ENCODE results near the gene TLX2.

The TLX2 gene

DNA sequence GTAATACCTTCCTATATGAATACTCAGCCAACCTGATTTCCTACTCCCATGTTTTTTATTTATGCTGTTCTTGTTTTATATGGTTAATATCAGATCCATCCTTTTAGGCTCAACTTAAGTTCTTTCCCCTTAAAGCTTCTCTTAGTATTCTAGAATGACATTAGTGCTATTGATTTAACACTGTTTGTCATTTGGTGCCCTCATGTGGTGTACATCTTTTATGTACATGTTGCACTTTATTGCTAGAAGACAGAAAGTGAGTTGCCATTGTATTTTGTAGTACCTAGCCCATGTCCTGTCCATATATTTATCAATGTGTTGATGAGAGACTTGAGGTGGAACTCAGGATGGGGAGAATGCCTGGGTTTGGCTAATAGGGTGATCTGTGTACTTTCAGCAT is 18.0 kb downstream of the TLX2 start:
- DNase-seq (ENCODE audit: low spot score): no peak

DNA sequence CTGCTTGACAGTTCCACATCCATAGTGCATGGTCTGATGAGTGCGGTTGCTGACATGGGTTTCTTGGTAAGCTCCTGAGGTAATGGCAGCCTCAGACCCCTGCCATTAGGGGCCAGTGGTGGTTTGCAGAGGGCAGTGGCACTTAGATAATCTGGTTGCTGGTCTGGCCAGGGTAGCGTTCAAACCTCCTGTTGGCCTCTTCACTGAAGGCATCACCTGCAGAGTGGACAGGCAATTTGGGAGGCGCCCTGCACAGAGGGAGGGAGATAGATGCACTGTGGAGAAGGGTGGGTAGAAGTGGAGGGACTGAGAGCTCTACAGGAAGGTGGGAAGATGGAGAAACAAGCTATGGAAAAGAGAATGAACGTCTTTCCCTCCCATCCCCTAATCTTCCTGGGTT is 19.2 kb downstream of the TLX2 start:
- DNase-seq (ENCODE audit: low spot score): no peak

DNA sequence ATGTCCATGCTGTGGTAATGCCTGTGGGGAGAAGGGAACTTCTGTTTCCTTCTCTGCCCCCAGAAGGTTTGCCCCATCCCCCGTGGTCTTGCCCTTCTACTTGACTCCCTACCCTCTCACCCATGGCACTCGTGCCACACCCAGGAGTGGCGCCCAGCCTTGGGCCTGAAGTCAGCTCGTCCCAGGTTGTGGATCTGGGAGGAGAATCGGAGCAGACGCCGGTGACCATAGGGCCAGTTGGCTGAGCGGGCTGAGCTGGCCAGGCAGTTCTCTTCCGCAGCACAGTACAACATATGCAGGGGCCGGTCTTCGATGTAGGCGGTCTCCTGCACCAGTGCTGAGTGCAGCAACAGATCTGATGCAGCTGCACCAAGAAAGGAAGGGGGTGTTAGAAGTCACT is 20.2 kb downstream of the TLX2 start:
- DNase-seq (ENCODE audit: low spot score): no peak

DNA sequence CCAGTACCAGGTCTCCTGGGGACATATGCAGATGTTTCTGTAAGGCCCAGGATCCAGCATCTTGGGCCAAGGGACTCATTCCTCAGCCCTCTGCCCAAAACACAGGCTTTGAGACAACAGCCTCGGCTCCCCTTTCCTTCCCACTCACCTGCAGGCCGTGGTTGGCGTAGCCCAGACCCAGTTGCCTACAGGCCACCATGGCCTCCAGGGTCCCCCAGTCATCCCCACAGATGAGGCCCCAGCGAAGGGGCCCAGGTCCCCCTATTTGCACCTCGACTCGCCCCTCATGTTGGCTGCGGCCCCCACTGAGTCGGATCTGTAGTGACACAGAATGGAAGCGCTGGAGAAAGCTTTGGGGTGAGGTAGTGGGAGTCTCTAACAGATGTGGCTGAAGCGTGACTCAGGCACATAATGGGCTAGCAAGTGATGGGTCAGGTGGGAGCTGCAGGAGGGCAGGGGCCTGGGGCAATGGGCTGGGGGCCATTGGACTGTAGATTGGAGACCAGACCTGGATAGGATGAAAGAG is 21.3 kb downstream of the TLX2 start:
- DNase-seq (ENCODE audit: low spot score): no peak

DNA sequence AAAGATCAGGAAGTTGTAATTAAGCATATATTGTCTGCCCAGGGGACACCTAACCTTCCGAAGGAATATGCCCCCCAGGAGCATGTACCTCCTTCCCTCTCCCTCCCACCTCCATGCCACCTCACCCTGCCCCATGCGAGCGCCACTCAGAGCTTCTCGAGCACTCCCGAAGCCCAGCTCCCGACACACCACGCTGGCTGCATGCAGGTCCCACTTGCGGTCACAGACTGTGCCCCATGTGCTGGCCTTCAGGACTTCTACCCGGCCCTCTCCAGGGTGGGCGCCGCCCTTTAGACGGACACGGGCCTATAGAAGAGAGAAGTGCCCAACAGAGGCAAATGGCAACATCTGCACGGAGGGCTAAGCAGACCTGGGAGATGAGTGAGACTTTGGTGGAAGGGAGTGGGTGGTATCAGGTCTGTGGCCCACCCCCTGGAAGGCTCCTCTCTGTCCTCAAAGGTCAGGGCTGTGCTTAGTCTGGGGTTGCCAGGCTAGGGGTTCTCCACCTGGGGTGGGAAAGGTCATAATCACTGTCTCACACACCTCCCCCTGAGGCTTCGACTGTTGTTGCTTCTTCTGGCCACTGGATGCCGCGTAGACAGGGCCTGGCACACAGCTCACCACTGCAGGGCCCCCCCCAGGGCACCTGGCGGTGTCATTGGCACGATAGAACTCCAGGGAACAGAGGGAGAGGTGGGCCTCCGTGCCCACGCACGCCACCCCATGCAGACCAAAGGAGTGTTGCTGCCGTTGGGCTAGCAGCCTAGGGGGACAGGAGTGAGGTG is 22.1 kb downstream of the TLX2 start:
- DNase-seq (ENCODE audit: low spot score): no peak

DNA sequence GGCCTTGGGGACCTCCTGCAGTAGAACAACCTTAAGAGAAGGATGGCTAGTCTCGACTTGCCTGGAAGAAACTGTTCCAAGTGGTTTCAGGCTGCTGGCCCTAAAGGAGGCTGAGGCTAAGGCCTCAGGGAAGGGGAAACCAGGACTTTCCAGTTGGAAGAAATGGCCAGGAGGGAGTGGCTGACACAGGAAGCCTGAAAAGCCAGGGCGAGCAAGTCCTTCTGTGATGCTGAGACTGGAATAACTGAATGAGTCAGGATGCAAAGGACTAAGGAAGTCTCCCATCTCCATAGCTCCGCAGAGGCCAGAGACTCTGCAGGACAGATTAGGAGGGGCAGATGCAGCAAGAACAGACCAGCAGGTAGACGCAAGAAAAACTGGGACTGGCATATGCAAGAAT is 22.9 kb downstream of the TLX2 start:
- no peak for DNase-seq (ENCODE audit: low spot score)

DNA sequence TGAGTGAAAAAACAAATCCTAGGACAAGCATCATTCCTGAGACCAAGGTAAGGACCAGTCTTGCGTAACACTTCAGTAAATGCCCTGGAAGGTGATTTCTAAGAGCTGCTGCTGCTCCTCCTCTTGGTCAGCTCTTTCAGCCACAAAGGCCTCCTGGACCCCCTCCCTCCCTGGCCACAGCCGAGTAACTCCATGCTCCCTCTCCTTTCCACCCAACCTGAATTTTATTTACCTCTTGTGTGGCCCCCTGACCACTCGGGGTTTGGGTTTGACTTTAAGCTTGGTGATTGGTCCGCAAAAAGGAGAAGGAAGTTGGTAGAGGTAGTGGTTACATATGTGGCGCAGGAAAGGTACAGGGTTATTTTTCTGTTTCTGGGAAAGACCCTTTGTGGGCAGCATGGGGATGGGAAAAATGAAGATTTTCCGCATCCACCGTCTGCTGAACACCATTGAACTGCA is 24.7 kb downstream of the TLX2 start:
- DNase-seq (ENCODE audit: low spot score): no peak

DNA sequence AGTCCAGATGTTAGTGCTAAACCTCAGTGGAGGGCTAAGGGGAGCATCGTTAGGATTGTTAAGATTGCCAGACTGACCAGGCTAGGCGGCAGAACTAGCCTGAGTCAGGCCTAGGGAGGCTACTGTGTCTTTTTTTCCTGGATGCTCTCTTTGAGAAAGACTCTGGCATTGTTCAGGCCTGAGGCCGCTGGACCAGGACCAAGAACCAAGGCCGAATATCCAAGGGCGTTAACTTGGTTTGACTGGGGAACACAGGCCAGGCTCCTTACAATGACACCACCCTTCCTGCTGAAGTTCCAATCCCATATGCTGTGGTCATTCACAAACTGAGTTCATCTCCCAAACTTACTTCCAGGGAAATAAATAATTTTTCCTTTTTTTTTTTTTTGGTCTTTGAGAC is 26.0 kb downstream of the TLX2 start:
- peak; percentile 88 for DNase-seq (ENCODE audit: low spot score)

DNA sequence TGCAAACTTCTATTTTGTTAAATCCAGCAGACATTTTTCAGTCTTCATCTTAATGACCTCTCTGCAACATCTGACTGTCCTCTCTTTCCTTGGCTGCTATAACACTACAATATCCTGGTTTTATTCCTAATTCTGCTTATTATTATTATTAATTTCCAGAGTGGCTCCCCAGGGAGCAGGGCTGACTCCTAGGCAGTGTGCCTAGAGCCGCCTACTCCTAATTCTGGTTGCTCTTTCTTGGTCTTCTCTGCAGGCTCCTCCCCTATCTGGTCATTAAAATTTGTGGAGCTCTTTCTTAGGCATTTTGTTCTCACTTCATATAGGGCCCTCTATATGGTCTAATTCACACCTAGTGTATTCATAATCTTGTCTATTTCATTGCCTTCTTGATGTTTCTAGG is 28.7 kb downstream of the TLX2 start:
- DNase-seq (ENCODE audit: low spot score): no peak

DNA sequence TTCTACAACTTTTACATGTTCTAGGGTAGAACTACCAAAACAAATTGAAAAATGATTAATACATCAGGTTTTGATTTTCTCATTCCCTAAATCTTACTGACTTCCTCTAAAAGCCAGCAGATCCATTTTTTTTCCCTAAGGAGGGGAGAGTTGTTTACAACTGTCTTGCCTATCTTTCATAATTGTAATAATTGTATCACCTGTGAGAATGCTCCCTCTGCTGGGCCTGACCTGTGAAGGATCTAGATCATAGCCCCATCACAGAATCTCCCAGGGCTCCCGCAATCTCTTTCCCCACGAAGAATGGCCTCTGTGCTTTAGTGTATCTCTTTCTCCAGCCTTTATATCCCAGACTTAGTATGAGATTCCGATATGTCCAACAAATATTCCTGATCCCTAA is 30.4 kb downstream of the TLX2 start:
- no peak for DNase-seq (ENCODE audit: low spot score)

DNA sequence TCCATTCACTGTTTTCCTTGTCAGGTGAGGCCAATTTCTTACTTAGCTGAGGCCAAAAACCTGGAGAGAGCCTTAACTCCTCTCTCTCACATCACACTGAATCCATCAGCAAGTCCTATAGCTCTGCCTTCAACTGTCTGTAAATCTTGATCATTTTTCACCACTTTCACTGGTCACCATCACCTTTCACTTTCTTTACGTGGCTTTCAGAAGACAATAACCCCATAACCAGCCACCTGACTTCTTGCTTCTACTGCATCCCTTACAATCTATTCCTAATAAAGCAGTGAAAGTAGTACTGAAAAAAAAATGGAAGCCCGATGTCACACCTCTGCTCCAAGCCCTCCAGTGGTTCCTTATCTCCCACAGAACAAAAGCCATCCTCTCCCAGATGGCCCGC is 31.8 kb downstream of the TLX2 start:
- DNase-seq (ENCODE audit: low spot score): no peak

DNA sequence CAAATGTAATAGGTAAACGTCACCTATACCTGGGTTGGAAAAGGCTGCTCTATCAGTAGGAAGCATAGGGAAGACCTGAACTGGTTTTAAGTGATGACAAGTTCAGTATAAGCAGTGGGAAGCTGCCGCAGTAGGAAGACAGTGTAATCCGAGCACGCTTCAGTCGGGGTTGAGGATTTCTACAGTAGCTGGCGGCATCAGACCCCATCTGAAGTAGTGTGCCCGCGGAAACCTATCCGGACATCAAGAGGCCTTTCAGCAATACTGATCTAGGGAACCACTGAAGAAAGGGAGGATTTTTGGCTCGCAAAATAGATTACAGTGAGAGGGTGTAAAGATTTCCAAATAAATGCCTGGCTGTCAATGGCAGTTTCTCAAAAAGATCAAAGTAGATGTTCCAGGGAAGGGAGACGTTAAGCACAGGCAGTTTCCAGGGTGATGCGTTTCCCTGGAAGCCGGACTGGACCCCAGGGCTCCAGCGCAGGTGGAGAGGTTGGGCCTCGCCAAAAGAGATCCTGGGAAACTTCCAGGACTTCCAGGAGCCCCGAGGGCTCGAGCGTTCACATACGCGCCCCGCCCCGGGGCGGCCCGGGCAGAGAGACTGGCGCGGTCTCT is 34.1 kb downstream of the TLX2 start:
- no peak for DNase-seq (ENCODE audit: low spot score)

DNA sequence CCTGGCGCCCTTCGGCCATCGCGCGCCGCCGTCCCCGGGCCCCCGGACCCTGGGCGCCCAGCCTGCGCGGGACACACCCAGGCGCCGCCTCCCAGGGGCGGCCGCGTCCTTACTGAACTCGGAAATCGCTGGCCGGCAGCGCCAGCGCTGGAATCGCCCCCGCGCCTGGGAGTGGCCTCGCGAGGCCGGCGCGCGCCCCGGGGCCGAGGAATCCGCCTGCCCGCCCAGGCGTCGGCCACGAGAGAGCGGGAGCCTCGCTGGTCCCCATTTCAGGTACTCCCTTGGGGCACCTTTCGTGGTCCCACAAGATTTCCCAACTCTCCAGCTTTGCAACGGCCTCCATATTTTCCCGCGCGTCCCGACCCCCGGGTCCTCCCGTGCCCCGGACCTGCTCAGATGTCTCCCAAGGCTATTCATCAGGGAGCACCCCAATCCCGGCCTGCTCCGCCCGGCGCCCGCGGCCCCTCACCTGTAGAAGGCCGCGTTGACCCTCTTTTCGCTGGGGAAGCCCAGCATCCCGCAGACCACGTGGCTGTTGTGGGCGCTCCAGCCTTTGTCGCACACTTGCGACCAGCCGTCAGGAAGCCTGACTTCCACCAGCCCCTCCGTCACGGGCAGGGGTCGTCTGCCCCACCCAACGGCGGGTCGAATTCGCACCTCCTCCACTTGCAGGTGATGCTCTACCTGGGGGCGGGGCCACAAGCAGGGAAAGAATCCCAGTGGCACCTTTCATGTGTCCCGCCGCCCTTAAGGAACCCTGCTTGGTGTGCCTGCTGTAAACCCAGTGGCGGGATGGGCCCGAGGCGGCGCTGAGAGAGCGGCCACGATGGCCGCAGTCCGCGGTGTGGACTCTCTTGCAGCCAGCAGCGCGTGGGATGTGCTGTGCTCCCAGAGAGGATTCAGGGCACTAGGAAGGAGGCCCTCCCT is 34.9 kb downstream of the TLX2 start:
- DNase-seq (ENCODE audit: low spot score): peak; percentile 69

DNA sequence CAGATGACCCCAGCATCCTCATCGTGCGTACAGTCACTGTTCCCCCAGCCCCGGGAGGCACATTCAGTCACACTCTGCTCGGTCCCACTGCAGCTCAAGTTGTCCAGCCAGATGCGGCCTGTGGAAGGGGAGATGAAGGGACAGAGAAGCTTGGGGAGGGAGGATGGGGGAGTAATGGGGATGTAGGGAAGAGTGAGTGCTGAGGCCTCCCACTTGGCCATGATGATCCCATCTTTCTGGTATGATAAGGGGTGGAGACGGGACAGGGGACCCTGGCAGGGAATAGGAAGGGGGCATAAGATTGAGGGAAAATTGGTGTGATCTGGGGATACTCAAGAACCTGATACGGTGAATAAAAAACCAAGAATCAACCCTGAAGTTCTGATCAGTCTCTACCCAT is 36.0 kb downstream of the TLX2 start:
- DNase-seq (ENCODE audit: low spot score): no peak

DNA sequence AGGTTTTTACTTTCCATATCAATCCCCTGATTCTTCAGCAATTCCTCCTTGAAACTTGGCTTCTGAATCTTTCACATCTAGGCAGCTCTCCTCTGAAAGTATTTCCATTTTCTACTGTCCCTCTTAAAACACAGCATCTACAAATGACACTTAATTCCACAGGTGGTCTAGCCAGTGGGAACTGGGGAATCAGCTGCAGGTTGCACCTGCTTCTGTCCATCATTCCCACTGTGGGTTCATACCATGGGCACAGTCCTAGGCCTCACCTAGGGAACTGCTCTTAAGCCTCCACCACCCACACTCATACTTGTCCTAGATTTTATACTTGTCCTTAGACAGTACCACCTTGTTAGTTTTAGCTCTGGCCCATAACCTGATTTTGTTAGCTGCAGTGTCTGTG is 37.3 kb downstream of the TLX2 start:
- DNase-seq (ENCODE audit: low spot score): no peak

DNA sequence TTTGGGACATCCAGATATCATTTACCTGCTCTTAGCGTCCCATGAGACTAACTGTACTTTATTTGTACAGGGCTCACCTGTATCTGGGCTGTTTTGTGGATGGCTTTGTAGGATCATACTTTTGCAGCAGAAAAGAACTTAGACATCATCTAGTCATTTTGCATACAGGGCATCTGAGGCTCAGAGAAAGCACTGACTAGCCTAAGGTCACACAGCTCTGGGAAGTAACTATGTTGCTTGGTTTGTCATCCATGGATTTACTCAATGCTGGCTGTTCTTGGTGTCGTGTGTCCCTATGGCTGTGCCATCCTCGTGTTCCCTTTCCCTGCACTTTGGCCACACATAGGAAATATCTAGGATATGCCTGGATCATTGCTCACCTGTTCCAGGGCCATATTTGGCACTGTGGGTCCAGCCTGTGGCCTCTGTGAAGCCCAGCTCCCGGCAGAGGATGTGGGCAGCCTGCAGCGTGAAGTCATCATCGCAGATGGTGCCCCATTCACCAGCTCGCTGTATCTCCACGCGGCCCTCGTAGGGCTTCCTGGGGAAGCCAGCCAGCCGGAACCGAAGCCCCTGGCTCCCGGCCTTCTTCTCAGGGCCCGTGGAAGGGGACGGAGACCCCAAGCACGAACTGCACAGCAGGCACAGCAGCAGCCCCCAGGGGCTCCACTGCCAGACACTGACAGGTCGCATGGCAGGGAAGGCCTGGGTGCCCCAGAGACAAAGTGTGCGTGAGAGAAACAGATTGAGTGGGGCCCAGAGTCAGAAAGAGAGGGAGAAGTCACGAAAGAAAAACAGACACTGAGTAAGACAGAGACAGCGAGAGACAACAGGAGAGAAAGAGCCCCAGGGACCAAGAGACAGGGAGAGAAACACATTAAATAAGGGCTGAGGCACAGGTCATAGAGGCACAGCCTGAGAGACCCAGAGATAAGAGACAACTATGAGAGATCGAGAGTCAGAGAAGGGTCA is 38.0 kb downstream of the TLX2 start:
- DNase-seq (ENCODE audit: low spot score): no peak

DNA sequence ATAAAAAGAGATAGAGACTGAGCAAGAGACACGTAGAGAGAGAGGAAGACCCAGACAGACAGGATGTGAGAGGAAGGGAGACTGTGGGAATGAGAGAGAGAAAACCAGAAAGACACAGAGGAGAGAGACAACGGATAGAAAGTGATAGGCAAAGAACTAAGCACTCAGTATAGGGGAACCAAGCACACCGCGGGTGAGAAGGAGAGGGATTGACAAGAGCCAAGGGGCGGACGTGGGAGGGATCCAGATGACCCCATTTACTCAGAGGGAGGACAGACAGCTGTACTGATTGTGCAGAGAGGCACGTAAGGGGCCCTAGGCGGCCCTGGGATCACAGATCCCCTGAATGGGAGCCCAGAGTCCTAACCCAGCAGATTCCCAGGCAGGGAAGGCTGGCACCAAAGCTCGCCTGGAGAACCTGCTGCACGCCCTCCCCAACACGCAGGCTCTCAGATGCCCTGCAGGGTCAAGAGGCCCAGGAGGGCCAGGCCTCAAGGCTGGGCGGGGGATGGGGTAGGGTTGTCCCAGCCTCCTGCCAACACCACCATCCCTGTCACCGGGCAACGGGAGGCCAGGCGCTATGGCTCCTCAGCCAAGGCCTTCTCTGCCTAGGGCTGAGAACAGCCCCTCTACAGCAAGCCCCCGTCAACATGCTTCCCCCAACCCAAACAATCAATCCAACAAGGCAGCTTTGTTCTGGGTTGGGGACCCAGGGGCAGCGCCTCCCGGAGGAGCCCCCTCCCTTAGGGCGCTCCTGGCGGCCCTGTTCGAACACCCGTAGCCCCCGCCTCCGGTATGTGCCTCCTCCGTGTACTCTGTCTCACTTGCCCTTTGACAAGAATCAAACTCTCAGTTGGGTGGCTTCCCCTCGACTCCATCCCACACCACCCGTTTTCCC is 38.9 kb downstream of the TLX2 start:
- peak; percentile 44 for DNase-seq (ENCODE audit: low spot score)

DNA sequence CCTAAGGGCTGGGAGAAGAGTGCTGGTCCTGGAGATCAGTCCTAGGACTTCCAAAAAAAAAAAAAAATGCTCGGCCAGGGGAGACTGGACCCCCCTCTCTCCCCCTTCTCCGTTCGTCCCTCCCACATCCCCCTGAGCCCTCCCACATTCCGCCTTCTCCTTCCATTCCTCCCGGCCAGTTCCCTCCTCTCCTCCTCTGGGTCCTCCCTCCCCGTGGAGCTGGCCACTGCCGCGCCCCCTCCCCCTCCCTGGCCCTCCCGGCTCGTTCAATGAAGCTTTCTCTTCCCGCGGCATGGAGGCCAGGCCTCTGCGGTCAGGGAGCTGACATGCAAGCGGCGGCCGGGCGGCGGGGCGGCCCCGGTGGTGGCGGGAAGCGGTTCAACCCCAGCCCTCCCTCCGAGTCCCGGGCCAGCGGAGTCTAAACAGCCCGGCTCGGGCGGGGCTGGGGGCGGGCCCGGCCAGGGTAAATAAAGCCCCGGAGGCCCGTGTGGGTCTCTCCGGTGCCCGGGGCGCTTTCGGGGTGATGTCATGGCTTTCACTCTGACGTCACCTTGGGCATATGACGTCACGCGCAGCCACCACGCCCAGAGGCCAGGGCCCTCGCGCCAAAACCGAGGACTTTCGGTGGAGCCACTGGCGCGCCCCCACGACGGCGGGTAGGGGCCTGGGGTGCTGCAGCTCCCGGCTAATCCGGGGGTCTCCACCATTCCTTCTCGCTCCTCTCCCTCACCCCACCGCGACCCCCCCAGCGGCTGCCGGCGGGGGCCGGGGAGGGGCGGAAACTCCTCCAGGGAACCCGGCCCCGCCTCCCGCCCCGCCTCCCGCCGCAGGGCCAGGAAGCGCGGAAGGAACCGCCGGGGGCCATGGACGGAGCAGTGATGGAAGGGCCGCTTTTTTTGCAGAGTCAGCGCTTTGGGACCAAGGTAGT is 39.9 kb downstream of the TLX2 start, which contains the start of the genes DOK1 and LOXL3:
TSS of gene DOK1 (plus strand) at position 829 of the 928 bp plus-strand sequence. CDS start at position 864, 35 bp downstream.
TSS of gene LOXL3 (minus strand) at position 51 of the 928 bp plus-strand sequence. CDS start 1,308 bp downstream, outside the sequence.
- peak; percentile 95 for DNase-seq (ENCODE audit: low spot score)

Data from AG08395 (cell line).